ENCODE measurements around the gene CCDC70. TPM values are rescaled to one million over a fixed set of nuclear protein-coding genes. Genes with fewer than 3 reads are reported as not detected.

Gene CCDC70
- polyA plus RNA-seq, 1 donor, result 0.15 TPM

Other genes starting within 250 kb of the CCDC70 start
- 19.3 TPM for gene DHRS12, start 57.8 kb upstream of the CCDC70 start, polyA plus RNA-seq
- gene TMEM272, start 16.8 kb upstream of the CCDC70 start, polyA plus RNA-seq, result 1.1 TPM
- gene ATP7B, start 149.5 kb downstream of the CCDC70 start, polyA plus RNA-seq, result 47.4 TPM
- gene ALG11, start 150.4 kb downstream of the CCDC70 start, polyA plus RNA-seq, result 27.1 TPM
- gene UTP14C, start 162.7 kb downstream of the CCDC70 start, polyA plus RNA-seq, result 23.8 TPM

All from large intestine (tissue), 1 donor.